Activated T-helper 2 cell treated with anti-CD3 and anti-CD28 coated beads, Interferon-gamma antibody, Interleukin-2, Interleukin-4, amounts not matched to agents 10 μg/mL and 5 μg/mL and 100 μg/mL, durations not matched to agents 14 hours and 24 hours and 36 hours (primary cell): Measurements from ENCODE around the gene CREB3L4. TPM values are rescaled to one million over a fixed set of nuclear protein-coding genes. Genes with fewer than 3 reads are reported as not detected.

ENCODE experiments used
- DNase-seq: peaks from one replicate; pipeline ENCODE4 v3.0.0; 2021; ENCODE audit warnings: low spot score
- H3K27ac Mint-ChIP-seq: one replicate; pipeline ENCODE4 v1.8.0; 2021; ENCODE audit warnings: mixed read lengths
- H3K27me3 Mint-ChIP-seq: one replicate; pipeline ENCODE4 v1.8.0; 2021; ENCODE audit warnings: low read depth, mixed read lengths
- H3K36me3 Mint-ChIP-seq: one replicate; pipeline ENCODE4 v1.8.0; 2021; ENCODE audit warnings: low read depth, mixed read lengths
- H3K4me1 Mint-ChIP-seq: one replicate; pipeline ENCODE4 v1.8.0; 2021; ENCODE audit warnings: low read depth, mixed read lengths
- H3K4me3 Mint-ChIP-seq: one replicate; pipeline ENCODE4 v1.8.0; 2021; ENCODE audit warnings: low read depth, mild to moderate bottlenecking, moderate library complexity, mixed read lengths
- H3K9me3 Mint-ChIP-seq: one replicate; pipeline ENCODE4 v1.8.0; 2021; ENCODE audit warnings: mixed read lengths
- intact Hi-C: fragments of 100-400 bp; cut with micrococcal nuclease; formaldehyde crosslinking; loops from one replicate; pipeline ENCODE4 v1.15.1; 2023
- total RNA-seq: library from RNA; stranded (reverse); gene quantifications from 2 replicates; pipeline ENCODE4 v1.2.3, GENCODE V29; 2022

The CREB3L4 gene
- total RNA-seq, 1 donor from 2014 or later: 12.5 TPM

DNA sequence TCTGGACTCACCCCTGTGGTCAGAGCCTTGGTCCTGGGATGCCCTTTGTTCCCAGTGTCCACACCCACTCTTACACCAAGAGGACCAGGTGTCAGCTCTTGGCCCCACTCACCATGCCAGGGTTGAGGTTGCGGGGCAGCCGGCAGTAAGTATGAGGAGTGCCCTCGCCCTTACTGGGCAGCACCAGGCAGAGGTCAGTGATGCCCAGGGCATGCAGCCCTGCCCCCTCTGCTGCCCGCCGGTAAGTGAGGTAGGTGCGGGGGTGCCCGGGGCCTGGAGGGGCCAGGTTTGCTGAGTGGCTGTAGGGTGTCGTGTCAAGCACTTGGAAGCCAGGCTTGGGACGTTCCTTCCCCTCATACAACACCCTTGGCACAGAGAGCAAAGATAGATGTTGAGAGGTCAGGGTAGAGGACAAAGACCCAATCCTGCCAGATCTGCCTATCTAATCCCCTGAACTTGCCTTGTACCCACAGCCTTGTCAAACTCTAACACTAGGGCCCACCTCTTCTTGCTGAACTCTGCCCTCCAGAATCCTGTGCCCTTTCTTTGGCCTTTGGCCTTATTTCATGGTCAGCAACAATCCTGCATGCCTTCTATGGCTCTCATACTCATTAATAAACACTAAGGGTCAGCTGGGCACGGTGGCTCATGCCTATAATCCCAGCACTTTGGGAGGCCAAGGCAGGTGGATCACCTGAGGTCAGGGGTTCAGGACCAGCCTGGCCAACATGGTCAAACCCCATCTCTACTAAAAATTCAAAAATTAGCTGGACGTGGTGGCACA, 24.7 kb upstream of the CREB3L4 start:
- H3K4me3 Mint-ChIP-seq: no peak overlapping the region
- intact Hi-C loops: no loop called here
- peaks cover 67% of the 10 kb centered on the region for H3K36me3 Mint-ChIP-seq
- H3K4me1 Mint-ChIP-seq: peaks cover 20% of the 10 kb centered on the region
- H3K27ac Mint-ChIP-seq: no peak overlapping the region
- no peaks in the 10 kb centered on the region for H3K9me3 Mint-ChIP-seq
- no peaks in the 10 kb centered on the region for H3K27me3 Mint-ChIP-seq
- DNase-seq: no peak

- peaks cover 74% of the 10 kb centered on the region for H3K36me3 Mint-ChIP-seq
- intact Hi-C loops: no loop called here
Observed at GRCh38 chr1:153944005-153944826, 23.5 kb upstream of the CREB3L4 start.

DNA sequence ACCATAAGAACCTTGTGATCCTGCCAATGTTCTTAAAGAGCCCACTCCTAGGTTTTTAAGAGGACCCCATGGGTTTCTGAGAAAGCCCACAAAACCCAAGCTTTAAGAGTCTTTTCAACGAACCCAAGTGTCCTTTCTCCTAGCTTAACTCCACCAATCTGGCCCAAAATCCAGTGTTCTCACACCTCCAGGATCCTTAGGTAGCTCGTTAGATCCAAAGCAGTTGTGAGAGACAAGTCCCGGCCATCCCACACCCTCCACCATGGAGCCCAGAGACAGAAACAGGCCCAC, 22.9 kb upstream of the CREB3L4 start:
- Mint-ChIP-seq H3K4me3 (peak overlapping the region; percentile 96), H3K36me3 (peaks cover 69% of the 10 kb centered on the region), H3K27ac (peak overlapping the region; percentile 95), H3K27me3 (no peaks in the 10 kb centered on the region), H3K4me1 (peaks cover 20% of the 10 kb centered on the region), H3K9me3 (no peaks in the 10 kb centered on the region)
- DNase-seq: no peak
- intact Hi-C loops: loop anchor here (1.0 kb wide), 2 partner anchors 46 to 123 kb away; partner anchors contain the start of gene RPS27

More at GRCh38 chr1:153944005-153944826, 23.5 kb upstream of the CREB3L4 start:
- no peak for DNase-seq
- H3K9me3 Mint-ChIP-seq: no peaks in the 10 kb centered on the region
- peaks cover 20% of the 10 kb centered on the region for H3K4me1 Mint-ChIP-seq
- H3K27ac Mint-ChIP-seq: peak overlapping the region; percentile 95
- H3K4me3 Mint-ChIP-seq: peak overlapping the region; percentile 96
- H3K27me3 Mint-ChIP-seq: no peaks in the 10 kb centered on the region

- intact Hi-C loops: loop anchor here (1.0 kb wide), 2 partner anchors 45 to 124 kb away; partner anchors contain the start of gene RPS27
- DNase-seq: peak; percentile 74
- Mint-ChIP-seq H3K4me3 (peak overlapping the region; percentile 96), H3K27ac (peak overlapping the region; percentile 95), H3K4me1 (peaks cover 20% of the 10 kb centered on the region), H3K27me3 (no peaks in the 10 kb centered on the region), H3K9me3 (no peaks in the 10 kb centered on the region), H3K36me3 (peaks cover 69% of the 10 kb centered on the region)
Observed at GRCh38 chr1:153945131-153945794, 22.4 kb upstream of the CREB3L4 start.

GRCh38 chr1:153945795-153946621, 21.7 kb upstream of the CREB3L4 start:
- H3K27me3 Mint-ChIP-seq: no peaks in the 10 kb centered on the region
- peaks cover 69% of the 10 kb centered on the region for H3K36me3 Mint-ChIP-seq
- intact Hi-C loops: loop anchor here (1.0 to 2.0 kb wide), 7 partner anchors 12 to 274 kb away; partner anchors contain the start of genes CRTC2, RPS27 and UBAP2L
- H3K4me3 Mint-ChIP-seq: peak overlapping the region; percentile 96
- peaks cover 22% of the 10 kb centered on the region for H3K4me1 Mint-ChIP-seq
- H3K27ac Mint-ChIP-seq: peak overlapping the region; percentile 95
- no peaks in the 10 kb centered on the region for H3K9me3 Mint-ChIP-seq
- DNase-seq: peak; percentile 73

GRCh38 chr1:153946622-153947241, 21.0 kb upstream of the CREB3L4 start, which contains the start of gene DENND4B:
DENND4B (minus strand) TSS chr1:153946718; CDS start chr1:153944374, 2,344 bp downstream.
- Mint-ChIP-seq H3K9me3 (no peaks in the 10 kb centered on the region), H3K36me3 (peaks cover 71% of the 10 kb centered on the region), H3K4me3 (peak within 1 kb of the TSS; percentile 96), H3K27me3 (no peaks in the 10 kb centered on the region), H3K4me1 (peaks cover 22% of the 10 kb centered on the region), H3K27ac (peak within 1 kb of the TSS; percentile 95)
- intact Hi-C loops: loop anchor here (1.0 to 2.0 kb wide), 5 partner anchors 12 to 274 kb away; partner anchors contain the start of genes CRTC2 and UBAP2L
- peak; percentile 70 for DNase-seq

DNA sequence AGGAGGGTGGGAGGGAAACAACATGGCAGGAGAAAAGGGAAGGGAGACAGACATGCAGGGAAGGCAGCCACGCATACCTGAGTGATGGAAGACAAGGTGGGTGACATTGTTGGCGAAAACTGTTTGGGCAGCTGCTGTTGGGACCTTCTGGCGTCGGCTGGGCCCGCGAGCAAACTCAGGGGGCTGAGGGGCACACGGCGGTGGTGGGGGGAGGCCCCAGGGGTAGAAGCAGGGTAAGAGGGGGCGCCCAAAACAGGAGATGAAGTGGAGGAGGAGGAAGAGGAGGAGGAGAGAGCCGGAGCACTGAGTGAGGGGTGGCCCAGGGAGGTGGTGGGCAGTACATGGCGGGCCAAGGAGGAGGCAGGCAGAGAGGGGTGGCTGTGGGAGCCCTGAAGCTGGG, 16.5 kb upstream of the CREB3L4 start:
- DNase-seq: no peak
- Mint-ChIP-seq H3K27ac (no peak overlapping the region), H3K9me3 (no peaks in the 10 kb centered on the region), H3K27me3 (no peaks in the 10 kb centered on the region), H3K4me3 (no peak overlapping the region), H3K36me3 (peaks cover 68% of the 10 kb centered on the region), H3K4me1 (peaks cover 18% of the 10 kb centered on the region)
- intact Hi-C loops: no loop called here

- Mint-ChIP-seq H3K4me3 (no peak overlapping the region), H3K36me3 (peaks cover 67% of the 10 kb centered on the region), H3K27ac (no peak overlapping the region), H3K27me3 (no peaks in the 10 kb centered on the region), H3K4me1 (peaks cover 22% of the 10 kb centered on the region), H3K9me3 (no peaks in the 10 kb centered on the region)
- no peak for DNase-seq
- intact Hi-C loops: no loop called here
Observed at GRCh38 chr1:153951801-153952200, 15.9 kb upstream of the CREB3L4 start.

GRCh38 chr1:153953859-153954365, 13.8 kb upstream of the CREB3L4 start:
- peaks cover 57% of the 10 kb centered on the region for H3K36me3 Mint-ChIP-seq
- no peaks in the 10 kb centered on the region for H3K27me3 Mint-ChIP-seq

GRCh38 chr1:153954826-153955225, 12.9 kb upstream of the CREB3L4 start:
- intact Hi-C loops: no loop called here
- H3K27ac Mint-ChIP-seq: peak overlapping the region; percentile 9
- H3K4me3 Mint-ChIP-seq: no peak overlapping the region
- peaks cover 55% of the 10 kb centered on the region for H3K36me3 Mint-ChIP-seq
- H3K9me3 Mint-ChIP-seq: no peaks in the 10 kb centered on the region
- peaks cover 33% of the 10 kb centered on the region for H3K4me1 Mint-ChIP-seq
- no peaks in the 10 kb centered on the region for H3K27me3 Mint-ChIP-seq
- no peak for DNase-seq

More at GRCh38 chr1:153953859-153954365, 13.8 kb upstream of the CREB3L4 start:
- H3K4me1 Mint-ChIP-seq: peaks cover 28% of the 10 kb centered on the region
- no peak overlapping the region for H3K4me3 Mint-ChIP-seq
- DNase-seq: no peak
- intact Hi-C loops: no loop called here
- no peaks in the 10 kb centered on the region for H3K9me3 Mint-ChIP-seq
- H3K27ac Mint-ChIP-seq: peak overlapping the region; percentile 6

GRCh38 chr1:153956997-153957715, 10.5 kb upstream of the CREB3L4 start:
- Mint-ChIP-seq H3K27me3 (no peaks in the 10 kb centered on the region), H3K4me3 (peak overlapping the region; percentile 97), H3K9me3 (no peaks in the 10 kb centered on the region), H3K36me3 (peaks cover 46% of the 10 kb centered on the region), H3K27ac (peak overlapping the region; percentile 94), H3K4me1 (peaks cover 44% of the 10 kb centered on the region)
- intact Hi-C loops: no loop called here
- DNase-seq: no peak
